ENCODE data around the gene MLLT6. TPM values are rescaled to one million over a fixed set of nuclear protein-coding genes. Genes with fewer than 3 reads are reported as not detected.

Gene MLLT6
- total and polyA plus RNA-seq, 2 of the 13 experiments (the other 11 are each of a cell fraction or from before 2014, with no cell fraction given) = 50.7 to 69.5 TPM

- TF ChIP-seq, protein P1, sequence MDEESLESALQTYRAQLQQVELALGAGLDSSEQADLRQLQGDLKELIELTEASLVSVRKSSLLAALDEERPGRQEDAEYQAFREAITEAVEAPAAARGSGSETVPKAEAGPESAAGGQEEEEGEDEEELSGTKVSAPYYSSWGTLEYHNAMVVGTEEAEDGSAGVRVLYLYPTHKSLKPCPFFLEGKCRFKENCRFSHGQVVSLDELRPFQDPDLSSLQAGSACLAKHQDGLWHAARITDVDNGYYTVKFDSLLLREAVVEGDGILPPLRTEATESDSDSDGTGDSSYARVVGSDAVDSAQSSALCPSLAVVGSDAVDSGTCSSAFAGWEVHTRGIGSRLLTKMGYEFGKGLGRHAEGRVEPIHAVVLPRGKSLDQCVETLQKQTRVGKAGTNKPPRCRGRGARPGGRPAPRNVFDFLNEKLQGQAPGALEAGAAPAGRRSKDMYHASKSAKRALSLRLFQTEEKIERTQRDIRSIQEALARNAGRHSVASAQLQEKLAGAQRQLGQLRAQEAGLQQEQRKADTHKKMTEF (CRISPR knock-in tag; IDR thresholded peaks at IDR 0.05) = peak; percentile 84
- TF ChIP-seq HNRNPL (IDR thresholded peaks at IDR 0.05; ENCODE audit: low read depth, low read length) (peak; percentile 97), RARG (CRISPR knock-in tag; IDR thresholded peaks at IDR 0.05; ENCODE audit: low read depth) (no peak), ZNF326 (CRISPR knock-in tag; IDR thresholded peaks at IDR 0.05; ENCODE audit: borderline replicate concordance) (no peak), PRMT3 (CRISPR knock-in tag; IDR thresholded peaks at IDR 0.05; ENCODE audit: borderline replicate concordance, low read depth) (no peak), WIZ (CRISPR knock-in tag; IDR thresholded peaks at IDR 0.05) (0 out of 2 replicates have a peak, but pooled peaks have one; percentile 19), MEIS1 (CRISPR knock-in tag; IDR thresholded peaks at IDR 0.05; ENCODE audit: borderline replicate concordance) (peak; percentile 69), ZNF740 (CRISPR knock-in tag; IDR thresholded peaks at IDR 0.05) (peak; percentile 98), MYNN (CRISPR knock-in tag; IDR thresholded peaks at IDR 0.05; ENCODE audit: low read depth) (no peak), ZNF704 (CRISPR knock-in tag; IDR thresholded peaks at IDR 0.05; ENCODE audit: borderline replicate concordance) (no peak), TCF12 (IDR thresholded peaks at IDR 0.05) (no peak), TCF12 (CRISPR knock-in tag; IDR thresholded peaks at IDR 0.05) (peak; percentile 29; the same call in 1 of the 2 replicates), DNMT3B (CRISPR knock-in tag; conservative IDR thresholded peaks at IDR 0.05) (no peak; the same call in none of the 2 replicates), NR2F6 (IDR thresholded peaks at IDR 0.05) (peak; percentile 39), NR2F6 (CRISPR knock-in tag; IDR thresholded peaks at IDR 0.05) (peak; percentile 71), ZNF235 (CRISPR knock-in tag; IDR thresholded peaks at IDR 0.05; ENCODE audit: borderline replicate concordance) (peak; percentile 91; the same call in 1 of the 2 replicates), RFX1 (IDR thresholded peaks at IDR 0.05) (no peak), ZNF12 (CRISPR knock-in tag; IDR thresholded peaks at IDR 0.05) (no peak), ZNF75D (CRISPR knock-in tag; IDR thresholded peaks at IDR 0.05; ENCODE audit: borderline replicate concordance) (0 out of 2 replicates have a peak, but pooled peaks have one; percentile 5), ZBTB21 (CRISPR knock-in tag; IDR thresholded peaks at IDR 0.05) (no peak), ZNF446 (CRISPR knock-in tag; IDR thresholded peaks at IDR 0.05) (no peak)
- TF ChIP-seq, protein P2, sequence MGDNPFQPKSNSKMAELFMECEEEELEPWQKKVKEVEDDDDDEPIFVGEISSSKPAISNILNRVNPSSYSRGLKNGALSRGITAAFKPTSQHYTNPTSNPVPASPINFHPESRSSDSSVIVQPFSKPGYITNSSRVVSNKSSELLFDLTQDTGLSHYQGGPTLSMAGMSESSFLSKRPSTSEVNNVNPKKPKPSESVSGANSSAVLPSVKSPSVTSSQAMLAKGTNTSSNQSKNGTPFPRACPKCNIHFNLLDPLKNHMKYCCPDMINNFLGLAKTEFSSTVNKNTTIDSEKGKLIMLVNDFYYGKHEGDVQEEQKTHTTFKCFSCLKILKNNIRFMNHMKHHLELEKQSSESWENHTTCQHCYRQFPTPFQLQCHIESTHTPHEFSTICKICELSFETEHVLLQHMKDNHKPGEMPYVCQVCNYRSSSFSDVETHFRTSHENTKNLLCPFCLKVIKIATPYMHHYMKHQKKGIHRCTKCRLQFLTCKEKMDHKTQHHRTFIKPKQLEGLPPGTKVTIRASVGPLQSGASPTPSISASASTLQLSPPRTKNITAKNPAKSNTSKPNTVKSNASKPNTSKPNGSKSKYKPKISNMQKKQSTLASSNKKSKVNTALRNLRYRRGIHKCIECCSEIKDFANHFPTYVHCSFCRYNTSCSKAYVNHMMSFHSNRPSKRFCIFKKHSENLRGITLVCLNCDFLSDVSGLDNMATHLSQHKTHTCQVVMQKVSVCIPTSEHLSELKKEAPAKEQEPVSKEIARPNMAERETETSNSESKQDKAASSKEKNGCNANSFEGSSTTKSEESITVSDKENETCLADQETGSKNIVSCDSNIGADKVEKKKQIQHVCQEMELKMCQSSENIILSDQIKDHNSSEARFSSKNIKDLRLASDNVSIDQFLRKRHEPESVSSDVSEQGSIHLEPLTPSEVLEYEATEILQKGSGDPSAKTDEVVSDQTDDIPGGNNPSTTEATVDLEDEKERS (CRISPR knock-in tag; IDR thresholded peaks at IDR 0.05) = no peak
- TF ChIP-seq, protein P3, sequence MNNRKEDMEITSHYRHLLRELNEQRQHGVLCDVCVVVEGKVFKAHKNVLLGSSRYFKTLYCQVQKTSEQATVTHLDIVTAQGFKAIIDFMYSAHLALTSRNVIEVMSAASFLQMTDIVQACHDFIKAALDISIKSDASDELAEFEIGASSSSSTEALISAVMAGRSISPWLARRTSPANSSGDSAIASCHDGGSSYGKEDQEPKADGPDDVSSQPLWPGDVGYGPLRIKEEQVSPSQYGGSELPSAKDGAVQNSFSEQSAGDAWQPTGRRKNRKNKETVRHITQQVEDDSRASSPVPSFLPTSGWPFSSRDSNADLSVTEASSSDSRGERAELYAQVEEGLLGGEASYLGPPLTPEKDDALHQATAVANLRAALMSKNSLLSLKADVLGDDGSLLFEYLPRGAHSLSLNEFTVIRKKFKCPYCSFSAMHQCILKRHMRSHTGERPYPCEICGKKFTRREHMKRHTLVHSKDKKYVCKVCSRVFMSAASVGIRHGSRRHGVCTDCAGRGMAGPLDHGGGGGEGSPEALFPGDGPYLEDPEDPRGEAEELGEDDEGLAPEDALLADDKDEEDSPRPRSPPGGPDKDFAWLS (CRISPR knock-in tag; IDR thresholded peaks at IDR 0.05; ENCODE audit: borderline replicate concordance) = no peak
These were observed 47.9 kb upstream of the MLLT6 start (continued) for GRCh38 chr17:38656959-38657823.

Data from HepG2 (cell line).